ENCODE data around the gene GGCT.

DNA sequence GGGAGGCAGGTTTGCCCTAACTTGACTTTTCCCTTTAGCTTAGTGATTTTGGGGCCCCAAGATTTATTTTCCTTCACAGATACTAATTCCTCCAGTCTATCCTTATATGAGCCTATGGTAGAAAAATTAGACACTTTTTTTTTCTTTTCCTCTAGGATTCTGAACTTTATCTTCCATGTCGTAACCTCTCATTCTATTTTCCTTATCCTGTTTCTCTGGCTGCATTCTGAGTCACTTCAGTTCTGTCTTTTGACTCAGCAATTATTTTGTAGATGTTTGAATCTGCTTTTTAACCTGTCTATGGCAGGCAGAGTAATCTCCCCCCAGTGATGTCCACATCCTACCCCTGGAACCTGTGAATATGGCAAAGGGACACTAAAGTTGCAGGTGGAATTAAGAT is 19.0 kb downstream of the GGCT start:
- TF ChIP-seq EZH2 (IDR thresholded peaks at IDR 0.05) (no peak), EZH2phosphoT487 (IDR thresholded peaks at IDR 0.05) (no peak)
- TF ChIP-seq, protein P1, sequence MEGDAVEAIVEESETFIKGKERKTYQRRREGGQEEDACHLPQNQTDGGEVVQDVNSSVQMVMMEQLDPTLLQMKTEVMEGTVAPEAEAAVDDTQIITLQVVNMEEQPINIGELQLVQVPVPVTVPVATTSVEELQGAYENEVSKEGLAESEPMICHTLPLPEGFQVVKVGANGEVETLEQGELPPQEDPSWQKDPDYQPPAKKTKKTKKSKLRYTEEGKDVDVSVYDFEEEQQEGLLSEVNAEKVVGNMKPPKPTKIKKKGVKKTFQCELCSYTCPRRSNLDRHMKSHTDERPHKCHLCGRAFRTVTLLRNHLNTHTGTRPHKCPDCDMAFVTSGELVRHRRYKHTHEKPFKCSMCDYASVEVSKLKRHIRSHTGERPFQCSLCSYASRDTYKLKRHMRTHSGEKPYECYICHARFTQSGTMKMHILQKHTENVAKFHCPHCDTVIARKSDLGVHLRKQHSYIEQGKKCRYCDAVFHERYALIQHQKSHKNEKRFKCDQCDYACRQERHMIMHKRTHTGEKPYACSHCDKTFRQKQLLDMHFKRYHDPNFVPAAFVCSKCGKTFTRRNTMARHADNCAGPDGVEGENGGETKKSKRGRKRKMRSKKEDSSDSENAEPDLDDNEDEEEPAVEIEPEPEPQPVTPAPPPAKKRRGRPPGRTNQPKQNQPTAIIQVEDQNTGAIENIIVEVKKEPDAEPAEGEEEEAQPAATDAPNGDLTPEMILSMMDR (IDR thresholded peaks at IDR 0.05): no peak

Measured in neural progenitor cell (in vitro differentiated cells).